T-helper 1 cell (primary cell): ENCODE data around the gene DIPK1C.

ENCODE experiments used
- DNase-seq, 5 donors: peaks; one replicate each; pipeline ENCODE4 v3.0.0-alpha.2; 2012 to 2020

The DIPK1C gene

GRCh38 chr18:74482697-74483096 lies 25.6 kb upstream of the DIPK1C start:
- no peak for DNase-seq

GRCh38 chr18:74480149-74480651 lies 23.1 kb upstream of the DIPK1C start:
- no peak for DNase-seq

- DNase-seq, result no peak
Observed at GRCh38 chr18:74479486-74480148, 22.5 kb upstream of the DIPK1C start.

- DNase-seq, result no peak
Observed at GRCh38 chr18:74478880-74479279, 21.8 kb upstream of the DIPK1C start.

- DNase-seq, result no peak
Observed at GRCh38 chr18:74478316-74478715, 21.2 kb upstream of the DIPK1C start.

GRCh38 chr18:74477771-74478170 lies 20.7 kb upstream of the DIPK1C start:
- DNase-seq, result no peak

- no peak for DNase-seq
Observed at GRCh38 chr18:74476140-74476539, 19.0 kb upstream of the DIPK1C start.

GRCh38 chr18:74473976-74474640 lies 17.0 kb upstream of the DIPK1C start:
- DNase-seq, result no peak

GRCh38 chr18:74472312-74472711 lies 15.2 kb upstream of the DIPK1C start:
- no peak for DNase-seq

- DNase-seq, result no peak
Observed at GRCh38 chr18:74468547-74469061, 11.5 kb upstream of the DIPK1C start.

GRCh38 chr18:74465775-74466174 lies 8.7 kb upstream of the DIPK1C start:
- no peak for DNase-seq

GRCh38 chr18:74463983-74464382 lies 6.9 kb upstream of the DIPK1C start:
- no peak for DNase-seq

GRCh38 chr18:74463254-74463653 lies 6.1 kb upstream of the DIPK1C start:
- DNase-seq, result no peak

GRCh38 chr18:74460825-74461224 lies 3.7 kb upstream of the DIPK1C start:
- no peak for DNase-seq

GRCh38 chr18:74459889-74460288 lies 2.8 kb upstream of the DIPK1C start:
- no peak for DNase-seq

- DNase-seq, result no peak
Observed at GRCh38 chr18:74457725-74458421, 765 bp upstream of the DIPK1C start.

GRCh38 chr18:74456349-74457042 lies 612 bp downstream of the DIPK1C start:
- DNase-seq, result no peak

GRCh38 chr18:74456017-74456348 lies 1.1 kb downstream of the DIPK1C start:
- DNase-seq, result no peak

- DNase-seq, result no peak
Observed at GRCh38 chr18:74455386-74455785, 1.7 kb downstream of the DIPK1C start.

- no peak for DNase-seq
Observed at GRCh38 chr18:74454279-74454751, 2.8 kb downstream of the DIPK1C start.

GRCh38 chr18:74453642-74454198 lies 3.4 kb downstream of the DIPK1C start:
- DNase-seq, result no peak

GRCh38 chr18:74453016-74453566 lies 4.0 kb downstream of the DIPK1C start:
- no peak for DNase-seq
